ENCODE data around the gene PNP.

Gene PNP

GRCh38 chr14:20455355-20456300, 13.6 kb upstream of the PNP start:
- DNase-seq = peak; percentile 38

- DNase-seq = no peak
Measured at GRCh38 chr14:20456971-20457370, 12.2 kb upstream of the PNP start.

GRCh38 chr14:20458031-20458789, 11.0 kb upstream of the PNP start:
- DNase-seq = no peak

GRCh38 chr14:20460458-20461224, 8.6 kb upstream of the PNP start:
- no peak for DNase-seq

GRCh38 chr14:20461225-20462141, 7.7 kb upstream of the PNP start, which contains the start of gene PIP4P1:
Gene PIP4P1 (minus strand): TSS chr14:20461434. CDS start chr14:20461325, 109 bp downstream.
- DNase-seq = peak; percentile 100

- no peak for DNase-seq
Measured at GRCh38 chr14:20468764-20469241, 403 bp upstream of the PNP start.

- peak; percentile 57 for DNase-seq
Measured at GRCh38 chr14:20469890-20470602, 840 bp downstream of the PNP start.

- no peak for DNase-seq
Measured at GRCh38 chr14:20470603-20470901, 1.3 kb downstream of the PNP start.

GRCh38 chr14:20472536-20473169, 3.4 kb downstream of the PNP start:
- no peak for DNase-seq

- DNase-seq = no peak
Measured at GRCh38 chr14:20476776-20477175, 7.6 kb downstream of the PNP start.

- no peak for DNase-seq
Measured at GRCh38 chr14:20477211-20477876, 8.1 kb downstream of the PNP start.

GRCh38 chr14:20478894-20479293, 9.7 kb downstream of the PNP start:
- DNase-seq = no peak

GRCh38 chr14:20482382-20482781, 13.2 kb downstream of the PNP start:
- no peak for DNase-seq

GRCh38 chr14:20485900-20486299, 16.7 kb downstream of the PNP start:
- no peak for DNase-seq

GRCh38 chr14:20486684-20487395, 17.6 kb downstream of the PNP start:
- DNase-seq = no peak

- DNase-seq = no peak
Measured at GRCh38 chr14:20487396-20487725, 18.2 kb downstream of the PNP start.

GRCh38 chr14:20489093-20489994, 20.1 kb downstream of the PNP start:
- DNase-seq = no peak

GRCh38 chr14:20490563-20490962, 21.4 kb downstream of the PNP start:
- DNase-seq = no peak
